Stimulated activated naive CD8-positive, alpha-beta T cell treated with anti-CD3 and anti-CD28 coated beads, Interleukin-15, amount 100 ng/mL, for 72 hours (primary cell): ENCODE results near the gene AFG1L.
"Not testable (repeated sequence)": the region's sequence is repeated elsewhere in the genome, so short reads cannot be mapped to it uniquely, and the experiment has no call there.

Experiments used
- ATAC-seq: fragments of 150-1000 bp; cut with Tn5 transposase; 2 replicates; pipeline ENCODE4 v1.10.0; 2021; ENCODE audit warnings: mild to moderate bottlenecking, moderate library complexity
- DNase-seq, 2 donors: peaks; one replicate each; pipeline ENCODE4 v3.0.0; 2021 to 2022
- H3K27ac Mint-ChIP-seq, 2 donors: one replicate each; pipeline ENCODE4 v1.8.0; 2022; ENCODE audit warnings: mild to moderate bottlenecking in 2 of 2, mixed read lengths in 2 of 2, moderate library complexity in 2 of 2
- H3K27me3 Mint-ChIP-seq: one replicate; pipeline ENCODE4 v1.8.0; 2022; ENCODE audit warnings: mixed read lengths
- H3K4me1 Mint-ChIP-seq: one replicate; pipeline ENCODE4 v1.8.0; 2022; ENCODE audit warnings: mild to moderate bottlenecking, mixed read lengths
- H3K4me3 Mint-ChIP-seq, 2 donors: one replicate each; pipeline ENCODE4 v1.8.0; 2022; ENCODE audit warnings: mild to moderate bottlenecking in 2 of 2, mixed read lengths in 2 of 2, moderate library complexity in 1 of 2
- H3K9me3 Mint-ChIP-seq, 2 donors: one replicate each; pipeline ENCODE4 v1.8.0; 2022; ENCODE audit warnings: mixed read lengths in 2 of 2

Gene AFG1L

DNA sequence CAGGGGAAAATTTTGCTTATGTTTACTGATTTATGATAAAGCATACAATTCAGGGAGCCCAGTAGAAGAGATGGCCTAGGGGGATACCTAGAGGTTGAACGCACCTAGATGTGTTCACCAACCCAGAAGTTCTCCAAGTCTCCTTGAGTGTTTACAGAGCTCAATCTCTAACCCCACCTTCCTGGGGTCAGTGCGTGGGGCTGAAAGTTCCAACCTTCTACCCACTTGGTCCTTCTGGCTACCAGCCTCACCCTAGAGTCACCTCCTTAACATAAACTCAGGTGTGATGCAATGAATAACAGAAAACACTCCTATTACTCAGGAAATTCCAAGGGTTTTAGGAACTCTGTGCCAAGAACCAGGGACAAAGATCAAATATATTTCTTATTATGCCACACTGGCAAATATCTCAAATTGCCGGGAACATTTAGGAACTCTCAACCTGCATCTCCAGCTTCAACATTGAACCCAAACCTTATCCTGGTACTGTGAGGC, 26.4 kb downstream of the AFG1L start:
- no peaks in the 10 kb centered on the region for H3K9me3 Mint-ChIP-seq
- no peak for DNase-seq
- H3K27me3 Mint-ChIP-seq: no peaks in the 10 kb centered on the region
- no peaks in the 10 kb centered on the region for H3K4me1 Mint-ChIP-seq
- no peak overlapping the region for H3K27ac Mint-ChIP-seq
- H3K4me3 Mint-ChIP-seq: no peak overlapping the region
- no peak for ATAC-seq

- no peaks in the 10 kb centered on the region for H3K4me1 Mint-ChIP-seq
- H3K27ac Mint-ChIP-seq: no peak overlapping the region
- DNase-seq (no peak), ATAC-seq (no peak)
- H3K9me3 Mint-ChIP-seq: no peaks in the 10 kb centered on the region
- no peaks in the 10 kb centered on the region for H3K27me3 Mint-ChIP-seq
- H3K4me3 Mint-ChIP-seq: no peak overlapping the region
Observed at GRCh38 chr6:108322728-108323127, 27.9 kb downstream of the AFG1L start.

GRCh38 chr6:108323710-108324466, 29.0 kb downstream of the AFG1L start:
- Mint-ChIP-seq H3K4me1 (no peaks in the 10 kb centered on the region), H3K27me3 (no peaks in the 10 kb centered on the region), H3K27ac (peak overlapping the region in 1 of 2 donors; percentile 42), H3K9me3 (no peaks in the 10 kb centered on the region), H3K4me3 (no peak overlapping the region)
- ATAC-seq (no peak), DNase-seq (no peak)

DNA sequence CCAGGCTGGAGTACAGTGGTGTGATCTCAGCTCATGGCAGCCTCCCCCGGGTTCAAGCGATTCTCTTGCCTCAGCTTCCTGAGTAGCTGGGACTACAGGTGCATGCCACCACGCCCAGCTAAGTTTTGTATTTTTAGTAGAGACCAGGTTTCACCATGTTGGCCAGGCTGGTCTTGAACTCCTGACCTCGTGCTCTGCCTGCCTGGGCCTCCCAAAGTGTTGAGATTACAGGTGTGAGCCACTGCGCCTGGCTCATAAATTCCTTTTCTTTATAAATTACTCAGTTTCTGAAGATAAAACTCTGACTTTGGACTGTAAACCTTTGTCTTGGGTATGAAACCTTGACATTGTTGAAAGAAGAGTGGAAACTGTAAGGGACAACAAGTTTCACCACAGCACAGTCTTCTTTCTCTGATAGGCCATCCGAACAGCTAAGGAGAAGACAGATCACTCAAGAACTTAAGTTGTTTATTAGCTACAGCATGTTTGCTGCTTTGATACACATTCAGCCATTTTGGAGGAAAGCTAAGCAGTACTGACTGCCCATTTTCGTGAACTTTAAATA, 35.4 kb downstream of the AFG1L start:
- not testable (repeated sequence) for H3K4me1 Mint-ChIP-seq, DNase-seq, H3K27me3 Mint-ChIP-seq, ATAC-seq, H3K27ac Mint-ChIP-seq, H3K4me3 Mint-ChIP-seq, H3K9me3 Mint-ChIP-seq

- no peak overlapping the region for H3K27ac Mint-ChIP-seq
- no peak for DNase-seq
- no peaks in the 10 kb centered on the region for H3K27me3 Mint-ChIP-seq
- H3K4me1 Mint-ChIP-seq: no peaks in the 10 kb centered on the region
- no peak for ATAC-seq
- H3K9me3 Mint-ChIP-seq: no peaks in the 10 kb centered on the region
- no peak overlapping the region for H3K4me3 Mint-ChIP-seq
Observed at GRCh38 chr6:108330806-108331205, 36.0 kb downstream of the AFG1L start.

DNA sequence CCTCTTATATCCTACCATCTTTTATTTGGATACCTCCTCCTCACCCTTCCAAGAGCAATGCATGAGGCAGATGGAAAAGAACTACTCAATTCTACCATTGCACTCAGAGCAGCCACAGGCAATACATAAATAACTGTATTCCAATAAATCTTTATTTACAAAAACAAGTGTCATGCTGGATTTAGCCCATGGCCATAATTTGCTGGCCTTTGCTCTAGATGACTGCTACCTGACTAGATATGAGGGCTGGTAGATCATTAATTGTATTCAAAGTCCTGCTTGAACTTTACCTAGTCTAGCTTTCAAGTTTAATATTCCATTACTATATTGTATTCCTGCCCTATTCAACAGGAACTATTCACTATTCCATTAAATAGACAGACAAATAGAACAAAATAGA, 37.1 kb downstream of the AFG1L start:
- ATAC-seq: no peak
- Mint-ChIP-seq H3K9me3 (no peaks in the 10 kb centered on the region), H3K27me3 (no peaks in the 10 kb centered on the region), H3K4me3 (no peak overlapping the region), H3K4me1 (no peaks in the 10 kb centered on the region), H3K27ac (no peak overlapping the region)
- no peak for DNase-seq

GRCh38 chr6:108336971-108337370, 42.1 kb downstream of the AFG1L start:
- Mint-ChIP-seq H3K27ac (no peak overlapping the region), H3K9me3 (no peaks in the 10 kb centered on the region), H3K4me1 (no peaks in the 10 kb centered on the region), H3K27me3 (no peaks in the 10 kb centered on the region), H3K4me3 (no peak overlapping the region)
- ATAC-seq (no peak), DNase-seq (no peak)

DNA sequence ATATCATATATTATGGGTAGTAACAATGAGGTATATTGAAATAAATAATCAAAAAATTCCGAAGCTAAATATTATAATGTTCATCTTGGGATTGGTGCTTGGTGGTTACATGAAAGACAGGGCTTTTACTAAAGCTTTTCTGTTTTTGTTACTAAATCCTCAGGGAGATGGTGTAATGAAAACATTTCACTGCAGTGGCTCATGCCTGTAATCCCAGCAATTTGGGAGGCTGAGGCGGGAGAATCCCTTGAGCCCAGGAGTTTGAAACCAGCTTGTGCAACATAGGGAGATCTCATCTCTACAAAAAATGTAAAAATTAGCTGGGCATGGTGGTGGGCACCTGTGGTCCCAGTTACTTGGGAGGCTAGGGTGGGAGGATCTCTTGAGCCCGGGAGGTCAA, 42.9 kb downstream of the AFG1L start:
- no peak for ATAC-seq
- no peaks in the 10 kb centered on the region for H3K27me3 Mint-ChIP-seq

DNA sequence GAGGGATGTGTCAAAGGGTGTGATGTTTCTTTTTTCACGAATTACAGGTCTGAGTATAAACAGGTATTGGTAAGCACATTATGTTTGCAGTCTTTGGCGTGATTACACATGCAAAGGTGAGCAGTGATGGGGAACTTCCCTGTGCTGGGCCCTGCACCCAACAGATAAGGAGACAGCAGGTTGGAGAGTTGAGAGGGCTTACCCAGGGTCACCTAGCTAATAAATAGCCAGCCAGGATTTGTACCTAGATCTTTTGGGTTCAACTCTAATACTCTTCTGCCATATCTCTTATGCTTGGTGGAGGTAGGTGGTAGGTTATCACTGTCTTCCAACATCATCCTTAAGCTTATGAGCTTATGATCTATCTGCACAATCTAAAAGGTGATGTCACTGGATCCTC, 46.5 kb downstream of the AFG1L start:
- H3K4me1 Mint-ChIP-seq: peaks cover 6% of the 10 kb centered on the region
- H3K4me3 Mint-ChIP-seq: no peak overlapping the region
- no peaks in the 10 kb centered on the region for H3K27me3 Mint-ChIP-seq

More for the DNA sequence above, 42.9 kb downstream of the AFG1L start:
- Mint-ChIP-seq H3K4me1 (no peaks in the 10 kb centered on the region), H3K4me3 (no peak overlapping the region), H3K9me3 (no peaks in the 10 kb centered on the region), H3K27ac (no peak overlapping the region)
- DNase-seq: no peak

DNA sequence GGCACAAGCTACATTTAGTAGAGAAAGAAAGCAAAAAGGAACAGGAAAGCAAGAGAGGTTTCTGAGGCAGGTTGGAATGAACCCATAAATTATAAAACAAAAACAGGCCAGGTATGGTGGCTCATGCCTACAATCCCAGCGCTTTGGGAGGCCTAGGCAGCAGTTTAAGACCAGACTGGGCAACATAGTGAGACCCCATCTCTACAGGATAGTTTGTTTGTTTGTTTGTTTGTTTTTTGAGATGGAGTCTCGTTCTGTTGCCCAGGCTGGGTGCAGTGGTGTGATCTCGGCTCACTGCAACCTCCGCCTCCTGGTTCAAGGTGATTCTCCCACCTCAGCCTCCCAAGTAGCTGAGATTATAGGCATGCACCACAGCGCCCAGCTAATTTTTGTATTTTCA, 49.0 kb downstream of the AFG1L start:
- Mint-ChIP-seq H3K4me1 (peaks cover 30% of the 10 kb centered on the region), H3K4me3 (no peak overlapping the region), H3K27me3 (no peaks in the 10 kb centered on the region), H3K9me3 (no peaks in the 10 kb centered on the region), H3K27ac (no peak overlapping the region)
- no peak for ATAC-seq
- no peak for DNase-seq

More for the DNA sequence above, 46.5 kb downstream of the AFG1L start:
- DNase-seq: no peak
- ATAC-seq: no peak
- no peaks in the 10 kb centered on the region for H3K9me3 Mint-ChIP-seq
- H3K27ac Mint-ChIP-seq: peak overlapping the region in 1 of 2 donors; percentile 19

- Mint-ChIP-seq H3K27ac (peak overlapping the region; percentile 88 to 93), H3K27me3 (no peaks in the 10 kb centered on the region), H3K4me3 (peak overlapping the region; percentile 40), H3K9me3 (no peaks in the 10 kb centered on the region), H3K4me1 (peaks cover 33% of the 10 kb centered on the region)
- no peak for DNase-seq
- peak; percentile 93 for ATAC-seq
Observed at GRCh38 chr6:108348655-108349349, 53.9 kb downstream of the AFG1L start.

DNA sequence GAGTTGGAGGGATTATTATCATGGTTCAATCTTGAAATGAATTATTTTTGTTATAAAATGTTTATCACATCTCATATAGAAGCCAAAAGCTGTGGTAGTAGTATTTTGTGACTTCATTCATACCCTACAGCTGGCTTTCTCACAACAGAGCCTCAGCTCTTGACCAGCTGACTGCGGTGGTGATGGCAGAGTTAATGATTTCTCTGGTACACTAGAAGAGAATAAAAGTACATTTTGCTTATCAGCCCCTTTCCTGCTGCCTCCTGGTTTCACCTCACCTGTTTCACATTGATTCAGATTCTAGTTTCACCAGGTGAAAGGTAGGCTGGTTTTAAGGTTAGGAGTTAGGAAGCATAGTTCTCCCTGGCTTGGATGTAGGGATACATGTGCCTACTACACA, 55.7 kb downstream of the AFG1L start:
- H3K27me3 Mint-ChIP-seq: no peaks in the 10 kb centered on the region
- no peak for DNase-seq
- peaks cover 33% of the 10 kb centered on the region for H3K4me1 Mint-ChIP-seq
- no peaks in the 10 kb centered on the region for H3K9me3 Mint-ChIP-seq
- H3K27ac Mint-ChIP-seq: peak overlapping the region in 1 of 2 donors; percentile 7
- no peak for ATAC-seq
- H3K4me3 Mint-ChIP-seq: no peak overlapping the region

DNA sequence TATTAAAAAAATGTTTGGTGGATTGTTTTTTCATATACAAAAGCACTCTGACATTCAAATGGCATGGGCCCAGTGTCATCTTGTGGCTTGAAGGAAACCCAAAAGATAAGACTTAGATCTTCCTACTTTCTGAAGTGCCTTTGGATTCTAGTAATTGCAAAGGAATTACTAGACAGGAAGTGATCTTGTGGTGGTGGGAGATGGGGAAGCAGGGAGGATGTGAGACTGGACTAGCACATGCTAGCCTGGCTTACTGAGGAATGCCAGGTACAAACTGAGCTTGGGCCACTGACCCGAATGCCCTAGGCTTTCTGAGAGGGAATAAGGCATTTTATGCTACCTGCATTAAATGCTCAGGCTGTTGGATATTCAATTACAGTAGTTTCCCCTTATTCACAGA, 59.0 kb downstream of the AFG1L start:
- no peaks in the 10 kb centered on the region for H3K27me3 Mint-ChIP-seq
- no peaks in the 10 kb centered on the region for H3K9me3 Mint-ChIP-seq
- no peak overlapping the region for H3K4me3 Mint-ChIP-seq
- H3K27ac Mint-ChIP-seq: no peak overlapping the region
- H3K4me1 Mint-ChIP-seq: peaks cover 3% of the 10 kb centered on the region
- DNase-seq (no peak), ATAC-seq (no peak)

GRCh38 chr6:108355120-108355519, 60.3 kb downstream of the AFG1L start:
- no peaks in the 10 kb centered on the region for H3K4me1 Mint-ChIP-seq
- DNase-seq: no peak
- no peak overlapping the region for H3K27ac Mint-ChIP-seq
- no peak overlapping the region for H3K4me3 Mint-ChIP-seq
- no peaks in the 10 kb centered on the region for H3K27me3 Mint-ChIP-seq
- H3K9me3 Mint-ChIP-seq: no peaks in the 10 kb centered on the region
- ATAC-seq: no peak

DNA sequence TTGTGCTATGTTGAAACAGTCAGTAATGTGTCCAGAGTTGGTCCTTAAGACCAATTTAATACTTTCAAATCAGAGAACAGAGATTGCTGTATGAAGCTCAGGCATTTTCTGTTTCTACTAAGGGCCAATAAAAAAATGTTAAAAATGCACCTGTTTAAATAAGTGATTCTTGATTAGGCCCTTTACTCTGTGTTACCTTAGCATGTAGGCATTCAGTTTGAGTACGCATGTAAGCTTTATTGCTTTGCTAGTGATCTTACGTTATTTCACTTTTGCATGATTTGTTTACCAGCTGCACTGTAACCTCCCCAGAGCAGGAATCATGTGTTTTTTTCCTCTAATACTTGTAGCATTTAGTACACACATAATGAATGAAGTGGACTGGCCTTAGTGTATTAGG, 61.0 kb downstream of the AFG1L start:
- Mint-ChIP-seq H3K27ac (no peak overlapping the region), H3K4me3 (no peak overlapping the region), H3K9me3 (no peaks in the 10 kb centered on the region), H3K27me3 (no peaks in the 10 kb centered on the region), H3K4me1 (no peaks in the 10 kb centered on the region)
- DNase-seq (no peak), ATAC-seq (no peak)
